GM18861 (cell line): ENCODE measurements around the gene RBFOX1.

Experiments
- ATAC-seq: cut with Tn5 transposase; IDR thresholded peaks from one replicate; pipeline ENCODE4 v1.9.1; 2021; ENCODE audit not compliant: unreplicated experiment

RBFOX1 gene

GRCh38 chr16:7651803-7652570 is 319.3 kb downstream of the RBFOX1 start:
- ATAC-seq = no peak

- ATAC-seq = no peak
Measured at GRCh38 chr16:7653746-7654461, 321.3 kb downstream of the RBFOX1 start.

GRCh38 chr16:7675628-7676027 is 343.0 kb downstream of the RBFOX1 start:
- ATAC-seq = no peak

GRCh38 chr16:7680296-7680695 is 347.7 kb downstream of the RBFOX1 start:
- no peak for ATAC-seq

GRCh38 chr16:7688811-7689210 is 356.2 kb downstream of the RBFOX1 start:
- no peak for ATAC-seq

GRCh38 chr16:7689234-7689633 is 356.6 kb downstream of the RBFOX1 start:
- no peak for ATAC-seq

GRCh38 chr16:7691533-7691932 is 358.9 kb downstream of the RBFOX1 start:
- ATAC-seq = no peak

GRCh38 chr16:7703672-7704071 is 371.0 kb downstream of the RBFOX1 start:
- no peak for ATAC-seq

- no peak for ATAC-seq
Measured at GRCh38 chr16:7705885-7706284, 373.2 kb downstream of the RBFOX1 start.

GRCh38 chr16:7709186-7709585 is 376.5 kb downstream of the RBFOX1 start:
- no peak for ATAC-seq

GRCh38 chr16:7713244-7713643 is 380.6 kb downstream of the RBFOX1 start:
- ATAC-seq = no peak

GRCh38 chr16:7714775-7715174 is 382.1 kb downstream of the RBFOX1 start:
- ATAC-seq = no peak

GRCh38 chr16:7716660-7717550 is 384.3 kb downstream of the RBFOX1 start:
- no peak for ATAC-seq

GRCh38 chr16:7722761-7723160 is 390.1 kb downstream of the RBFOX1 start:
- no peak for ATAC-seq

- ATAC-seq = no peak
Measured at GRCh38 chr16:7731141-7731540, 398.5 kb downstream of the RBFOX1 start.

- no peak for ATAC-seq
Measured at GRCh38 chr16:7736138-7736665, 403.6 kb downstream of the RBFOX1 start.

- ATAC-seq = no peak
Measured at GRCh38 chr16:7742626-7743025, 410.0 kb downstream of the RBFOX1 start.

- no peak for ATAC-seq
Measured at GRCh38 chr16:7744546-7745264, 412.1 kb downstream of the RBFOX1 start.

GRCh38 chr16:7745276-7745675 is 412.6 kb downstream of the RBFOX1 start:
- no peak for ATAC-seq

GRCh38 chr16:7746941-7747340 is 414.3 kb downstream of the RBFOX1 start:
- no peak for ATAC-seq

GRCh38 chr16:7748522-7748921 is 415.9 kb downstream of the RBFOX1 start:
- no peak for ATAC-seq
